GM12891 (cell line): Measurements from ENCODE around the gene GLIPR1L2. TPM values are rescaled to one million over a fixed set of nuclear protein-coding genes. Genes with fewer than 3 reads are reported as not detected.
"Not testable (repeated sequence)": the region's sequence is repeated elsewhere in the genome, so short reads cannot be mapped to it uniquely, and the experiment has no call there.

Experiments used
- DNase-seq: peaks from one replicate; pipeline ENCODE4 v3.0.0; 2011; ENCODE audit warnings: low spot score; ENCODE audit not compliant: insufficient read length
- FAIRE-seq: peaks from 2 replicates; lab custom pipeline; 2011; peaks lifted over from hg19 to GRCh38; lab: Jason Lieb, UNC
- PAX5 ChIP-seq: IDR thresholded peaks from 2 replicates; pipeline ENCODE4 v1.6.1; 2011; ENCODE audit warnings: low read length, moderate library complexity, mild to moderate bottlenecking; ENCODE audit not compliant: insufficient read depth, severe bottlenecking
- POLR2A ChIP-seq: IDR thresholded peaks from 2 replicates; pipeline ENCODE4 v1.6.1; 2011; ENCODE audit warnings: low read depth, low read length, control low read depth
- POLR2AphosphoS5 ChIP-seq: IDR thresholded peaks from 2 replicates; pipeline ENCODE4 v1.6.1; 2011; ENCODE audit warnings: low read depth, low read length, control low read depth
- POU2F2 ChIP-seq: IDR thresholded peaks from 2 replicates; pipeline ENCODE4 v1.6.1; 2011; ENCODE audit warnings: low read depth, mild to moderate bottlenecking, control low read depth, low read length, moderate library complexity
- SPI1 ChIP-seq: IDR thresholded peaks from 2 replicates; pipeline ENCODE4 v1.6.1; 2011; ENCODE audit warnings: low read depth, low read length, control low read depth
- TAF1 ChIP-seq: IDR thresholded peaks from 2 replicates; pipeline ENCODE4 v1.6.1; 2011; ENCODE audit warnings: low read depth, low read length, control low read depth
- polyA plus RNA-seq: library from polyadenylated mRNA; unstranded; fragments of >200 nt; gene quantifications from one replicate; pipeline ENCODE4 v1.2.1, GENCODE V29; 2012; ENCODE audit warnings: low read depth, missing spikeins, inconsistent platforms; ENCODE audit not compliant: missing spikeins

GLIPR1L2 gene
- 0.14 TPM for polyA plus RNA-seq

- FAIRE-seq (peak; percentile 100), DNase-seq (peak; percentile 50)
- 0 out of 2 replicates have a peak, but pooled peaks have one; percentile 41 for TF ChIP-seq POLR2A
- TF ChIP-seq SPI1 = no peak
- TF ChIP-seq POLR2AphosphoS5 = peak; percentile 40; the same call in 1 of the 2 replicates
- TF ChIP-seq POU2F2 = no peak
- TF ChIP-seq PAX5 = peak; percentile 71
- TF ChIP-seq TAF1 = peak; percentile 51; the same call in 1 of the 2 replicates
These were observed at the start of gene GLIPR1L2 for GRCh38 chr12:75390899-75391538. TSS of gene GLIPR1L2 (plus strand) at chr12:75391089. CDS start at chr12:75391117, 28 bp downstream.

- FAIRE-seq (no peak), DNase-seq (no peak)
- TF ChIP-seq POLR2AphosphoS5 (no peak), POU2F2 (no peak), PAX5 (no peak)
These were observed 49.0 kb upstream of the GLIPR1L2 start for GRCh38 chr12:75341873-75342272.

GRCh38 chr12:75345531-75345930 lies 45.4 kb upstream of the GLIPR1L2 start:
- DNase-seq (no peak), FAIRE-seq (no peak)
- TF ChIP-seq TAF1 (no peak), PAX5 (no peak), POU2F2 (no peak), POLR2AphosphoS5 (no peak), POLR2A (no peak), SPI1 (no peak)

GRCh38 chr12:75346215-75346614 lies 44.7 kb upstream of the GLIPR1L2 start:
- FAIRE-seq, DNase-seq: not testable (repeated sequence)

GRCh38 chr12:75349946-75350345 lies 40.9 kb upstream of the GLIPR1L2 start:
- TF ChIP-seq PAX5 (no peak), POLR2A (no peak), POU2F2 (no peak), TAF1 (no peak), POLR2AphosphoS5 (no peak), SPI1 (no peak)
- DNase-seq = no peak
- FAIRE-seq = no peak

GRCh38 chr12:75350413-75350812 lies 40.5 kb upstream of the GLIPR1L2 start:
- no peak for FAIRE-seq
- no peak for TF ChIP-seq POLR2AphosphoS5
- no peak for TF ChIP-seq POU2F2
- no peak for TF ChIP-seq PAX5
- TF ChIP-seq TAF1 = no peak
- TF ChIP-seq POLR2A = no peak
- TF ChIP-seq SPI1 = no peak
- no peak for DNase-seq

DNA sequence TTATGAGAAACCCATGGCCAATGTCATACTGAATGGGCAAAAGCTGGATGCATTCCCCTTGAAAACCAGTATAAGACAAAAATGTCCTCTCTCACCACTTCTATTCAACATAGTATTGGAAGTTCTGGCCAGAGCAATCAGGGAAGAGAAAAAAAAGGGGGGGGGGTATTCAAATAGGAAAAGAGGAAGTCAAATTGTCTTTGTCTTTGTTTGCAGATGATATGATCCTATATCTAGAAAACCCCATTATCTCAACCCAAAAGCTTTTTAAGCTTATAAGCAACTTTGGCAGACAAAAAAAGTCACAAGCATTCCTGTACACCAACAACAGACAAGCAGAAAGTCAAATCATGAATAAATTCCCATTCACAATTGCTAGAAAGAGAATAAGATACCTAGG lies 36.9 kb upstream of the GLIPR1L2 start:
- FAIRE-seq (no peak), DNase-seq (no peak)
- TF ChIP-seq PAX5 = no peak
- TF ChIP-seq POU2F2 = no peak
- TF ChIP-seq SPI1 = no peak
- TF ChIP-seq TAF1 = no peak
- TF ChIP-seq POLR2A = no peak
- no peak for TF ChIP-seq POLR2AphosphoS5

GRCh38 chr12:75360920-75361319 lies 30.0 kb upstream of the GLIPR1L2 start:
- FAIRE-seq (no peak), DNase-seq (no peak)
- TF ChIP-seq POLR2A (no peak), PAX5 (no peak), POU2F2 (no peak), SPI1 (no peak), POLR2AphosphoS5 (no peak), TAF1 (no peak)

- TF ChIP-seq POU2F2 (no peak), POLR2A (no peak), TAF1 (no peak), POLR2AphosphoS5 (no peak), PAX5 (no peak), SPI1 (no peak)
- no peak for FAIRE-seq
- DNase-seq = no peak
These were observed 29.5 kb upstream of the GLIPR1L2 start for GRCh38 chr12:75361408-75361807.

GRCh38 chr12:75364919-75365318 lies 26.0 kb upstream of the GLIPR1L2 start:
- FAIRE-seq (no peak), DNase-seq (no peak)

More at GRCh38 chr12:75364919-75365318, 26.0 kb upstream of the GLIPR1L2 start:
- TF ChIP-seq POLR2AphosphoS5 = no peak
- no peak for TF ChIP-seq SPI1
- TF ChIP-seq PAX5 = no peak
- no peak for TF ChIP-seq POU2F2
